ENCODE data around the gene ZEB1.

DNA sequence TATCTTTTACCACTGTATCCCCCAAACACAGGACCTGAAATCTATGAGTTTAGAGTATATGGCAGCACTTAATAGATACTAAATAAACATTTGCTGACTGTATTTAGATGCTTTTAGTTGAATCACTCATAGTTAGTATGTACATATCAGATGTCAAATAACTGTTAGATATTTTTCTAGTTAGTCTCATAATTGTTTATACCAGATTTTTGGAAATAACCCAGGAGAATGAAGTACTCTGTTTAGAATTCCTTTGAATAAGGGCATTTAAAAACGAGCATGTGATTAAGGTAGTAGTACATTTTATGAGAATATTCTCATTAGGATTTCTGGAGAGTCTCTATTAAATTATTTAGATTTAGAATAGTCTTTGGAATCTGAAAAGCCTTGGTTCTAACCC, 22.3 kb upstream of the ZEB1 start:
- TF ChIP-seq, protein P1, sequence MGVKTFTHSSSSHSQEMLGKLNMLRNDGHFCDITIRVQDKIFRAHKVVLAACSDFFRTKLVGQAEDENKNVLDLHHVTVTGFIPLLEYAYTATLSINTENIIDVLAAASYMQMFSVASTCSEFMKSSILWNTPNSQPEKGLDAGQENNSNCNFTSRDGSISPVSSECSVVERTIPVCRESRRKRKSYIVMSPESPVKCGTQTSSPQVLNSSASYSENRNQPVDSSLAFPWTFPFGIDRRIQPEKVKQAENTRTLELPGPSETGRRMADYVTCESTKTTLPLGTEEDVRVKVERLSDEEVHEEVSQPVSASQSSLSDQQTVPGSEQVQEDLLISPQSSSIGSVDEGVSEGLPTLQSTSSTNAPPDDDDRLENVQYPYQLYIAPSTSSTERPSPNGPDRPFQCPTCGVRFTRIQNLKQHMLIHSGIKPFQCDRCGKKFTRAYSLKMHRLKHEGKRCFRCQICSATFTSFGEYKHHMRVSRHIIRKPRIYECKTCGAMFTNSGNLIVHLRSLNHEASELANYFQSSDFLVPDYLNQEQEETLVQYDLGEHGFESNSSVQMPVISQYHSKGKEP (tag by site-specific recombination; IDR thresholded peaks at IDR 0.05): no peak
- TF ChIP-seq ZBTB7A (tag by site-specific recombination; IDR thresholded peaks at IDR 0.05; ENCODE audit: low read depth): no peak
- no peak for TF ChIP-seq ZNF112 (tag by site-specific recombination; IDR thresholded peaks at IDR 0.05)
- no peak for TF ChIP-seq MYNN (tag by site-specific recombination; IDR thresholded peaks at IDR 0.05; ENCODE audit: borderline replicate concordance)
- TF ChIP-seq, protein P2, sequence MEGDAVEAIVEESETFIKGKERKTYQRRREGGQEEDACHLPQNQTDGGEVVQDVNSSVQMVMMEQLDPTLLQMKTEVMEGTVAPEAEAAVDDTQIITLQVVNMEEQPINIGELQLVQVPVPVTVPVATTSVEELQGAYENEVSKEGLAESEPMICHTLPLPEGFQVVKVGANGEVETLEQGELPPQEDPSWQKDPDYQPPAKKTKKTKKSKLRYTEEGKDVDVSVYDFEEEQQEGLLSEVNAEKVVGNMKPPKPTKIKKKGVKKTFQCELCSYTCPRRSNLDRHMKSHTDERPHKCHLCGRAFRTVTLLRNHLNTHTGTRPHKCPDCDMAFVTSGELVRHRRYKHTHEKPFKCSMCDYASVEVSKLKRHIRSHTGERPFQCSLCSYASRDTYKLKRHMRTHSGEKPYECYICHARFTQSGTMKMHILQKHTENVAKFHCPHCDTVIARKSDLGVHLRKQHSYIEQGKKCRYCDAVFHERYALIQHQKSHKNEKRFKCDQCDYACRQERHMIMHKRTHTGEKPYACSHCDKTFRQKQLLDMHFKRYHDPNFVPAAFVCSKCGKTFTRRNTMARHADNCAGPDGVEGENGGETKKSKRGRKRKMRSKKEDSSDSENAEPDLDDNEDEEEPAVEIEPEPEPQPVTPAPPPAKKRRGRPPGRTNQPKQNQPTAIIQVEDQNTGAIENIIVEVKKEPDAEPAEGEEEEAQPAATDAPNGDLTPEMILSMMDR (tag by site-specific recombination; IDR thresholded peaks at IDR 0.05): no peak
- no peak for TF ChIP-seq ZNF530 (tag by site-specific recombination; IDR thresholded peaks at IDR 0.05; ENCODE audit: low read depth)
- TF ChIP-seq REPIN1 (tag by site-specific recombination; IDR thresholded peaks at IDR 0.05; ENCODE audit: low read depth): no peak
- TF ChIP-seq, protein P3, sequence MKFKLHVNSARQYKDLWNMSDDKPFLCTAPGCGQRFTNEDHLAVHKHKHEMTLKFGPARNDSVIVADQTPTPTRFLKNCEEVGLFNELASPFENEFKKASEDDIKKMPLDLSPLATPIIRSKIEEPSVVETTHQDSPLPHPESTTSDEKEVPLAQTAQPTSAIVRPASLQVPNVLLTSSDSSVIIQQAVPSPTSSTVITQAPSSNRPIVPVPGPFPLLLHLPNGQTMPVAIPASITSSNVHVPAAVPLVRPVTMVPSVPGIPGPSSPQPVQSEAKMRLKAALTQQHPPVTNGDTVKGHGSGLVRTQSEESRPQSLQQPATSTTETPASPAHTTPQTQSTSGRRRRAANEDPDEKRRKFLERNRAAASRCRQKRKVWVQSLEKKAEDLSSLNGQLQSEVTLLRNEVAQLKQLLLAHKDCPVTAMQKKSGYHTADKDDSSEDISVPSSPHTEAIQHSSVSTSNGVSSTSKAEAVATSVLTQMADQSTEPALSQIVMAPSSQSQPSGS (tag by site-specific recombination; IDR thresholded peaks at IDR 0.05; ENCODE audit: low read depth): no peak
- no peak for TF ChIP-seq RBAK (tag by site-specific recombination; IDR thresholded peaks at IDR 0.05)
- TF ChIP-seq ZBTB21 (tag by site-specific recombination; IDR thresholded peaks at IDR 0.05): no peak

All from HEK293 (cell line).